NCI-H1417 treated with DMSO at 0.1 percent for 48 hours (cell line): ENCODE data around the gene SPA17.

Source experiments
- DNase-seq: peaks from one replicate; lab custom pipeline; 2025; lab: John Stamatoyannopoulos, UW

SPA17 gene

DNA sequence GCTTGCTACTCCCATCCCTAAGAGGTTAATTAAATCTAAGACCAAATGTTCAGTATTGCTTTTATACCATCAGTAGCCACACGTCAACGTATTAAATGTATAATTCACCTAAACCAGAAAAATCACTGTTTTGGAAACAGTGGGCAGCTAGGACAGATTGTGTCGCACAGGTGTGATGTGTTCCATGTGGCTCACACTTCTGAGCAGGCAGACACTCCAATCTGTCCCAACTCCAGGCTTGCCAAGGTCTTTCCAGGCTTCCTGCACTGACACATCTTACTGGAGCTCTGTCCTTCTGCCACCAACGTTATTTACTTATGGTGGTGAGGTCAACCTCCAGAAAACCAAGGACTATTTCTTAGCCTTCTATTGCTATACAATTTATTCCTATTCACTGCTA lies 11.6 kb upstream of the SPA17 start:
- no peak for DNase-seq

DNA sequence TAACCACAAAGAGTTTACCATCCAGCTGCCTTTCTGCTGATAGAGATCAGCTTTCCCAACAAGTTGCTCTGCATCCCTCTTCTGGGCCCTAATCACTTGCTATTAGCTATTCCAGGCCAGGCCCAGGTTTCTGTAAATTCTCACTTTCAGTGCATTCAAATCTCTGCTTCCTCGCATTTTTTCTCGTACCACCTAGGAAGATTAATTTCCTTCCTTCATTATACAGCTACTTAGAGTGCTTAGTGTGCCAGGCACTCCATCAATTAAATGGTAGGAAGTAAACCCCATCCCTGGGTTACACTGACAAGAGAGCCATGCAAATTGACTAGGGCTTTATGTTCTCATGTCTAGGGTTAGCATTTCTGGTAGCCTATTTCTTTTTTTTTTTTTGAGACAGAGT lies 9.8 kb upstream of the SPA17 start:
- no peak for DNase-seq

DNA sequence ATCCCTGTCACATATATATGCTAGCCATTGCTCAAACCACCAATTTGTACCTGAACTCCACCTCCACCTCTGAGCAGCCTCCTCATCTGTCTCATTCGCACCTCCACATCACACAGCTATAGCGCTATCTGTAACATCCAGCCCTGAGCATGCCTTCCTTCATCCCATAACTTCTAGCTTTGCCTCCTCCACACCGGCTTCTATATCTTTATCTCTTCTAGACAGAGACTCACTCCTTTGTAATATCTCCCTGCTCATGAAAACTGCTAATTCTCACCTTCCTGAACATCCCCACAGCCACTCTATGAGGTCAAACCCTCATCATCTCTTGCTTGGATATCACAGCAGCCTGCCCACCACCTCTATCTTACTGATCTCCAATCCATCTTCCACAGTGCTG lies 6.1 kb upstream of the SPA17 start:
- DNase-seq = no peak

DNA sequence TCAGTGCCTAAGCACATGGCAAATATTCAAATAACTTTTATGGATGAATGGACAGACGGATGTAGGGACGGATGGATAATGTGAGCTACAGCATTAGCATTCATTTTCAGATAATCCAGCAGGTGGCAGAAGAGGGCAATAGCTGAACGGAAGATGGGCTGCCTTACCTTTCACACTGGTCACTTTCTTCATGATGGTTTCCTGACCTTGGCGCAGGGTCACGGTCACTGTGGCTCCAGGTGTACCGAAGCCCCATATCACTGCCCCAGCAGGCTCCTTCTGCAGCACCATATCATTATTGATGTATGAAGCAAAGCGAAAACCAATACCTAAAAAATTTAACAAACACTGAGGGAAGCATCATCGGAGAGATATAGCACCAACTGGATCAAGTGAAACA lies 4.5 kb upstream of the SPA17 start:
- DNase-seq = peak; percentile 34

DNA sequence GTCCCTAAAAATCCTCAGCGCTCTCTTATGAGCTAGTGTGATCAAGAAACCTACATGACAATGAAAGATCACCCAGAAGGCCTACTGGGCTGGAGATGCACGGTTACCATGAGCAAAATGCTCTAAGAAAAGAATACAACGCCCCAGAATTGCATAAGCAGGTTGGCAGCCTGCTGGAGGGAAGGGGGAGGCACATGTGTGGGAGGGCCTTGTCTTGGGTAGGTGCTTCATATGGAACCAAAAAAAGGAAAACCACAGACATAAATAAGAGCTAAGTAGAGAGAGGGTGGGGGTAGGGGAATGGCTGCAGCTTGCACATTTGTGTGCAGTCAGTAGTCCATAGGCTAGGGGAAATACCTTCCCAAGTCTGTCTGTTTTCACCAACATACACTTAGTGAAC lies 3.0 kb upstream of the SPA17 start:
- DNase-seq = no peak

DNA sequence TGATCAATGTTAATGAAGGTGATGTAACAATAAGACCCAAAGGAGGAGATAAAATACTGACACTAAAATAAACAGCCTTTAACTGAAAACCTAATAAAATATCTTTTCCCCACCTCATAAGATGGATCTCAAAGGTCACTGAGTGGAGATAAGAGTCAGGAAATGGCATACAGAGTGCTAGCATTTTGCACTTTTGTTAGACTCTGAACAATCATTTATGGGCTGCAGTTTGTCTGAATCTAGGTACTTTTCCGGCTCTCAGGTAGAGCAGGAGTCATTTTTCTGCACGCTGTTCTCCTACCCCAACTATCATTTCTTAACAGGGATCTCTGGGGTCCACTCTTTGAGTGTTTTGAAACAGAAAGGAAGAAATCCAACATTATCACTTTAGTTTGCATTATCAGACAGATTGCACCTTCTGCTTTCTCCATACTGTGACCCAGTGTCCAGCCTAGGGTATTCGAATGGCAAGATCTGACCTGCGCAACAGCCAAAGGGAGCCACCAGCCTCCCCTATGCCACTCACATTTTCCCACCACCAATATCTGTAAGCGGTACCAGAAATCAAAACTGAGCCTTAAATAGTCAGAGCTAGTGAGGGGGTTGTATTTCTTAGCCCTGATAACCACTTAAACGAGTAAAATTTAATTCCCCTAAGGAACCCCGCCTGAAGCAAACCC lies 1.0 kb upstream of the SPA17 start:
- DNase-seq = no peak

DNA sequence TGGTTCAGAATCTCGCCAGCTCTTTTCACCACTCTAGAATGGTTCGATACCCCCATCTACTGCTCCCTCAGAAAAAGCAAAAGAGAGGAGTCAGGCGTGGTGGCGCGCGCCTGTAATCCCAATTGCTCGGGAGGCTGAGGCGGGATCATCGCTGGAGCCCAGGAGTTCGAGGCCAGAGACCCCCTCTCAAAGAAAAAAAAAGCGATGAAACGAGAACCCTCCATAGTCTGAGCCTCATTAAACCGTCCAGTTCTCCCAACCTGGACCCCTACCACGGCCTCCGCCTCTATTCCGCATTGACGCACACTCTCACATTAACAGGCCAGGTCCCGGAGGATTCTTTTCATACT lies 439 bp downstream of the SPA17 start:
- no peak for DNase-seq

DNA sequence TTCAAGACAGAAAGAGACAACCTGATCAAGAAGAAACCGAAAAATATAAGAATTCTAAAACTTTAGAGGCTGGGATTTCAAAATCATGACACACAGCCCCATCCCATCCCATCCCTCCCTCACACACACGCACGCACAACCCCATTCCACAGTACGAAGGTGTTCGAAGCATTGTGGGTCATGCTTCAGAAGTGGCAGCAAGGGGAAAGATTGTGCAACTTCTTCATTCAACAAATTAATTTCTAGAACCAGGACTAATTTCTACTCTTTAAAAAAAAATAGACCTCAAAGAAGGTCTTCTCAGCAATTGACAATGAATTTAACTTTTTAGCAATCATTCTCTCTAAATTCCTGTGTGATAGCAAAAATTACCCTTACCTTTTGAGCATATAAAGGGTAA lies 867 bp downstream of the SPA17 start:
- DNase-seq = no peak

DNA sequence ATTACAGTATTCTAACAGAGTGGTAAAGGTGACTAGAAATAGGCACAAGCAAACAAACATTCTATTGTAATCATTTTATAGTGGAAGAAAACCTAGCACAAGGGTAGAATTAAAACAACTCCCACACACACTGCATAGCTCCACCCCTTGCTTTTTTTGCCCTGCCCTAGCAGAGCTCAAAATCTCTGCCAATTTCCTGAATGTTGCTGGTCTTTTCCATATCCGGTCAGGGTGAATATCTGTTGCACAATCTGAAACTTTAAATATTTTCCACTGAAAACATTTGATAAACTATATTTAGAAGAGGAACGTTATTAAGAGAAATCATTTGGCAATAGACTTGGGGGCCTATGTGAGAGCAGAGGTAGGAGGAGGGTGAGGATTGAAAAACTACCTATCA lies 2.7 kb downstream of the SPA17 start:
- no peak for DNase-seq

DNA sequence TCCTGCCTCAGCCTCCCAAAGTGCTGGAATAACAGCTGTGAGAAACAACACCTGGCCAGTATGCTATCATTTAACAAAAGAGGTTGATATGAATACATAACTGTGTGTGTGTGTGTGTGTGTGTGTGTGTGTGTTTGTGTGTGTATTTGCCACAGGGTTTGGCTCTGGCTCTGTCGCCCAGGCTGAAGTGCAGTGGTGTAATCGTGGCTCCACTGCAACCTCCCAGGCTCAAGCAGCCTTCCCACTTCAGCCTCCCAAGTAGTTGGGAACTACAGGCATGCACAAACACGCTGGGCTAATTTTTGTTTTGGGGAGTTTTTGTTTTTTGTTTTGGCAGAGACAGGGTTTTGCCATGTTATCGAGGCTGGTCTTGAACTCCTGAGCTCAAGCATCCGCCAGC lies 4.7 kb downstream of the SPA17 start:
- DNase-seq = no peak

DNA sequence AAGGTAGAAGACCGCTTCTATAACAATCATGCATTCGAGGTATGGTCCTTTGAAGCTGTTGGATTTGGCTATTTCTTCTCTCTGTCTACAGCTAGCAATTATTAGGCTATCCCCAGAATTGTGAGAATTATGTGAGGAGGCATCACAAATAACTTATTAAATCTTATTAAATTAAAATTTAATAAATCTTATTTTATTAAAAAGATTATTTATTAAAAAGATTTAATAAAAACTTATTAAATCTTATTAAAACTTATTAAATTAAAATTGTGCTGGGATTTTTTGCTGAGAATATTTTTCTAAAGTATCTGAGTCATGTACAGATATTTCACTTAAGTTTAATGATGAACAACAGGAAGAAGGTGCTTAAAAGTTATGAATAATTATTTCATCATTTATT lies 7.7 kb downstream of the SPA17 start:
- no peak for DNase-seq

DNA sequence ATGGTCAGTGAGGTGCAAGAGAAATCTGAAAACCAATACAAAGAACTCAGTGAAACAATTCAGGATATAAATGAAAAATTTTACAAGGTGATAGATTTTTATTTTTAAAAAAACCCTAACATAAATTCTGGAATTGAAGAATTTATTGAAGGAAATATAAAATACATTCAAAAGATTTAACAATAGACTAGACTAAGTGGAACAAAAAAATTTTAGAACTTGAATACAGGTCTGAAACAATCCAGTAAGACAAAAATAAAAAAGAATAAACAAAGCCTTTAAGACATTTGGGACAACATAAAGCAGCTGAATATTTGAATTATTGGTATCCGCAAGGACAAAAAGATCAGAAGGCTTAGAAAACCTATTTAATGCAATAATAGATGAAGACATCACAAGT lies 8.7 kb downstream of the SPA17 start:
- DNase-seq = no peak

DNA sequence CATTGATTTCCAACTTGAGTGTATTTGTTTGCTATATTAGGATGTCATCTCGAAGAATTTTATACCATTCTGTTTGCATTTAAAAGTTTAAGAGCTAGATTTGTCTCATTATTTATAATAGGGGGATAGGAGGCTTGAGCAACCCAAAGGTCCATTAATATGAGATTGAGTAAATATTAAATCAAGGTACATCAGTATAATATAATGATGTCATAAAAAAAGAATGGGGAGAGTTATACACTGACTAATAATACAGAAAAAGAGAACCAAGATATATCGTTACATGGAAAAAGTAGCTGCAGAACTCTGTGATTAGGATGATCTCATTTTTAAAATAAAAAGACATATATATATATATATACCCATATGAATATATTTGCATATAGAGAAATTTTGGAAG lies 19.4 kb downstream of the SPA17 start:
- DNase-seq = no peak

DNA sequence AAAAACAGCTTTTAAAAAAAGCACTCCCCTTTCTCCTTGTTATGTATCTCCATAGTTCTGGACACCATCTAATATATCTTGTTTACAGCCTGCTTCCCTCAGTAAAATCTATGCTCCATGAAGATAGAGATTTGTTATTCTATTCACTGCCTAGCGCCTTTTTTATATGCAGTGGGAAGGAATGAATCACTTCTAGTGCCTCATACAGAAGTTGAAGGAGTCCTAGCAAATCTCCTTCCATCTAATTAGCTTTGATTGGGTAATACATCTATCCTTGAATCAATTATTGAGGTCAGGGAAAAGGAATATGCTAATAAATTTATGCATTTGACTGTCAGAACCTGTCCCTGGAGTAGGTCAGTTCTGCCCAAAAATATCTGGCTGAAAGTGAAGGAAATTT lies 25.8 kb downstream of the SPA17 start:
- no peak for DNase-seq

DNA sequence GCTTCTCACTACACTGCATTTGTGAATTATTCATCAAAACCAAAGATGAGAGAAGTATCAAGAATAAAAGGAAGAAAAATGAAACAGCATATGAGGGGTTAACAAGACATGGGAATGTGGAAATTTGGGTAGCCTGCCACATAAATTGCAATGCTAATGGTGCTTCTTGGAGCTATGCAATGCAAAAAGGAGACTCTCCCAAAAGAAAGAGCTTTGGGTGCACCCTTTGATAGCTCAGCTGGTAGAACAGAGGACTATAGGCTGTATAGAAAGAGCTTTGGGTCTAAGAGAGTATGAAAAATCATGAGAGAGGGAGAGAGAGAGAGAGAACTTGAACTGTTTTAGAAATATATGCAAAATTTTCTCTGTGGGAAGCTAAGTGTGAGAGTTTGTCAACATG lies 26.3 kb downstream of the SPA17 start:
- no peak for DNase-seq

DNA sequence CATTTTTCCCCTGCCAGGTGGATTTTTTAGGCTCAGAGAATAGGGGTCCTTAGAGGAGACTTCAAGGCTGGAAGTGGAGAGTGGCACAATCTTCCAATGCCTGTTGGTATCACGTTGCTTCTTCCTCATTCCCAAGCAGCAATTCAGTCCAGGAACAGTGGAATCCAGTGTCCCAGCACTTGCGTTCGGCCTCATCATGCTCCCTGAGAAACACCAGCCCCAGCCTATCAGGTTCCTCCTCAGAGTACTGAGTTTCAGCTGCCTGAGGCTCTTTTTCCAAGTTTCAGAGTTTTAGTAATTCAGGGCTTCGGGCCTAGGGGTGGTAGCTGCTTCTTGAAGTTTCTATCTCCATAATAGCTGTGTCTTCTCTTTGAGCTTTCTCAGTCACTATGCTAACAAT lies 34.1 kb downstream of the SPA17 start:
- DNase-seq = no peak

DNA sequence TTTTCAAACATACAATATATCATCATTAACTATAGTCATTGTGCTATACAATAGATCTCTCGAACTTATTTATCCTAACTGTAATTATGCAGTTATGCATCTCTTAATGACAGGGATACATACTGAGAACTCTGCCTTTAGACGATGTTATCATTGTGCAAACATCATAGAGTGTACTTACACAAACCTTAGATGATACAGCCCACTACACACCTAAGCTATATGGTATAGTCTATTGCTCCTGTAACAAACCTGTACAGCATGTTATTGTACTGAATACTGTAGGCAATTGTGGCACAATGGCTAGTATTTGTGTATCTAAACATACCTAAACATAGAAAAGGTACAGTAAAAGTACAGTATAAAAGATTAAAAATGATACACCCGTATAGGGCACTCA lies 38.7 kb downstream of the SPA17 start:
- DNase-seq = peak; percentile 13

DNA sequence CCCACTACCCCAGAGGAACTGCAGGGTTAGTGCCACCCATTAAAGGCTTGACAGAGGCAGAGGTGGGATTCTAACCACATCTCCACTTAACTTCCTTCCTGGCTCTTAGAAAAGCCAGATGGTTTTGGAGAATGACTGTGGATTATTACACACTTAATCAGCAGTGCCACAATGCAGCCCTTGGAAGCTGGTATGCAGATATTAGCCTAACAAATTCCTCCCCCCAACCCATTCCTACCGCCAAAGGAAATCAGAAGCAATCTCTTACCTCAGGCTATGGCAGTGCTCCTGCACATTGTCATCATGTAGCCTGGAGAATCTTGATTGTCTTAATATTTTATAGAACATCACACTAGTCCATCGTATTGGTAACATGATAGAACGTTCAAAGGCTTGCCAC lies 42.9 kb downstream of the SPA17 start:
- no peak for DNase-seq

DNA sequence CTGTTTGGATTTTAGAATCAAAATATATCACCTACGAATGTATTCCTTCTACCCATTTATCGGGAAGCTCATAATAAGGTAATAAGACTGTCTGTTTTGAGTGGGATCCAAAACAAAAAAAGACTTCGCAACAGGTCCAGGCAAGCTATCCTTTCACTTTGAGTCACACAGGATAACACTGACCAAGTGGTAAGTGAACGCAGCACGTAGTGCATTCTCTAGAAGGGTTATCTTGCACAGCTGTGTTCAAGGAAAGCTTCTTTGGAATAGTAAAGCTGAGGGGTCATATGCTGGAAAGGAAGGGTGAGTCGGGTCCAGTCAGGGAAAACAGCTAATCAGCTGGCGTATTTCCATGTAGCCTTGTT lies 43.7 kb downstream of the SPA17 start:
- DNase-seq = no peak

DNA sequence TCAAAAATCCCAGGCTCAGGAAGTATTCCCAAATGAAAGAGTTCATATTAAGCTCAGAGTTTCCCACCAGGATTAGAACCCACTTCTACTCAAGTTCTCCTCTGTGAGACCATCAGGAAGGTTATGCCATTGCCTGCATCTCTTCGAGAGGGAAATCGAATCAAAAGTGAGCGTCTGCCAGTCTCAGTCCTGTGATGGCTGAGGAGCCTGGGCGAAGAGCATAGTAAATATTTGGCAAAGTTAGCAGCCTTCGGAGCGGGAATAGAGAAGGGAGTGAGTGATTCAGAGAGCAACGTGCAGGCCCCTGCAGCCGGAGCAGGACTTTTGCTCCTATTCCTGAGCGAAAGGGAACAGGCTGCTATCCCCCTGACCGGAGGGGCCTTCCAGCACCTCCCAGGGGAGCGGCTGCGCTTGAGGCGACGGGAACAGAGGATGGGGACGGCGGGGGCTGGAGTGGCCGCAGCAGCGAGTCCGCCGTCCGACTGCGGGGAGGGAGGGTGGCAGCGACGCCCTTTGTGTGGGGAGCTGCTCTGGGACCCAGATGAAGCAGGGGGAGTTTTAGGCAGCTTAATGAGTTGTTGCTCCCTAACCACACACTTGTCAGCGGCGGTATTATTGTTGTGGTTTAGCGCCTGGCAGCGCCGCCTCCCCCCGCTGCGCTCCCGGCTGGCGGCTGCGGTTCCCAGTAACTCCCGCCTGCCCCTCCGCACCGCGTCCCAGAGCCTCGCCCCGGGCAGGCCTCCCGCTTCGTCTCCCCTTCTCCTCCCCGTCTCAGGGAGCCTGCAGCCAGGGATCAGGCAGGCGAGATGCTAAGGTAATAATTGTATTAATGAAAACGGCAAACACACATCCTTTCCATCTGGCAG lies 44.3 kb downstream of the SPA17 start:
- no peak for DNase-seq

DNA sequence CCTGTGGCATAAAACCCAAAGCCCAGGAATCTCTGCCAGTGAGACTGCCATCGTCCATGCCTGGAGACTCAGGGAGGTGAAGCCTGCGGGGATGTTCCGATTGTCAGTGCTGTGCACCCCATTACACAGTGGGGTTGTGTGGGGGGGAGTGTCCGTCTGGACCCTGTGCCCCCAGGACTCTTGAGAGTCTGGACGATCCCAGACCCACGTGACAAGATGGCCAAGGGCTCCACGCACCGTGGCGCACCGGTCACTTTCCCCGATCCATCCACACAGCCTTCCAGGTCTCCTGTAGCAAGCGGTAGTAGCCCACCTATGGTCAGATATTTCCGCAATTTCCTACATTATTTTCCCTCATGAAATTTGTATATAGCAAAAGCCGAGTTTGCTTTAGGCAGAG lies 45.1 kb downstream of the SPA17 start:
- no peak for DNase-seq

DNA sequence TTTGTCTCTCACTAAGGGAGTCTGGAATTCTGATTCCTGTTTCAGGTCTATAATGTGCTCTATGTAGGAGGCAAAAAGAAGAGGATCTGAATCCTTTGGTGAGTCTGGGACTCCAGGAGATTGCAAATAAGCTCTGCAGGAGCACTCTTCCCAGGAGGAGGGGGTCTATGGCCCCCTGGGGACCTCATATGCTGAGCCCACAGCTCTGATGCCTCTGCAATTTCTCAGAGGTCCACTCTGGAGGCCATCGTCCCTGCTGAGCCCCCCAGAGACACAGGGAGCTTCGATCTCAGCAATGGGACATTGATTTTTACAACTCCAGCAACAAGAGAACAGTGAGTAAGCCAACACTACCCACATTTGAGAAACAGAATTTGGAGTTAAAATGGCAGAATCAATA lies 45.8 kb downstream of the SPA17 start:
- DNase-seq = no peak

DNA sequence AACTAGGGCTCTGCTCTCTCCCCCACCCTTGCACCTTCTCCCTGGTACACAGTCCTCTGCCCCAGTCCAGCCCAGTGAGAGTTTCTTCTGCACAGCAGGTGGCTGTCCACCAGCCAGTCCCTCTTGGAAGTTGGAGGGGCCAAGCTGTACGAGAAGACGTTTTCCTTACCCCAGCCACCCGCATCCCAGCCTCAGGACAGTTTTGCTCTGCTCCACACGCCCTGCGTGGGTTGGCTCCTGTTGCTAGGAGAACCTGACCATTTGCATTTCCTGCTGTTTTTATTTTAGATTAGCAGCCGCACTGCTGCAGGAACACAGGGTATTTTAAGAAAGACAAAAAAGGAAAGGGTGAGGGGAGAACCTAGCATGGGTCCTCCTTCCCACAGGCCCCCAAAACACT lies 48.5 kb downstream of the SPA17 start:
- no peak for DNase-seq
